Measurements from ENCODE around the gene HACD3. TPM values are rescaled to one million over a fixed set of nuclear protein-coding genes. Genes with fewer than 3 reads are reported as not detected.

HACD3 gene
- total and polyA plus RNA-seq, 2 of the 13 experiments (the other 11 are each of a cell fraction or from before 2014, with no cell fraction given): 73.6 to 161 TPM

DNA sequence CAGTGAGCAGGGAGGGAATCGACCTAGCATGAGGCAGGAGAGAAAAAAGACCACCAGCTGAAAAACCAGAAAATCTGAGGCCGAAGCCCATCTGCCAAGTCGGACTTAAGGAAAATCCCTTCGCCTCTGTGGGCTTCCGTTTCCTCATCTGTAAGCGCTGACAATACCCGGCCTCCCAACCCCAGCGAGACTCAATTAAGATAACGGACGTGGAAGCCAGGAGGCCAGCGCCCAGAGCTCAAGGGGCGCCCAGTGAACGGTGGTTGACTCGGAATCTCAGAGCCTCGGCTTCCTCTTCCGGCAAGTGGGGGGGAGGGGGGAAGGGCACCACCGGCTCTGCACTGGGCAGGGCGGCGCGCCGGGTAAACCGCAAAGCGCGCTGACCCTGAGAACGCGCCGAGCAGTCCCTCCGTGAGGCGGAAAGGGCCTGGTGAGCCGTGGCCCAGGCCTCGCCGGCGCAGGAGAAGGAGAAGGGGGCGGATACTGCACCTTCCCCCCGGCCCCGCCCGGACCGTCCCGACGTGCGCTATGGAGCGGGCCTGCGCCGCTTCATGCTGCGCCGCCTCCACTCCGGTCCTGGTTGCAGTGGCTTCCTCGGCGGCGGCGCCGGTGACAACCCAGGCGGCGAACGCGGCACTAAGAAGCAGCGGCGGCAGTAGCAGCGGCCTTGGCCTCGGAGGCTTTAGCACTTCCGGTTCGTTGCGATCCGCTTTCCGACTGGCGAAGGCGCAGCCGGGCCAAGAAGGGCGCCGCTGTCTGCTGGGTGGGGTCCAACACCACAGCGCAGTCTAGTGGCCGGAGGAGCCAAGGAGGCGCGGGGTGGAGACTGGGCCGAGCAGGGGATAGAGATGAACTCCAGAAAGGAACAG, 13.0 kb upstream of the HACD3 start, which contains the start of gene DPP8 (continued):
- peak; percentile 94 for TF ChIP-seq TARDBP (CRISPR knock-in tag; IDR thresholded peaks at IDR 0.05)
- no peak for TF ChIP-seq MAFF (IDR thresholded peaks at IDR 0.05; ENCODE audit: low read depth, low read length)
- 0 out of 2 replicates have a peak, but pooled peaks have one; percentile 65 for TF ChIP-seq ZNF530 (CRISPR knock-in tag; IDR thresholded peaks at IDR 0.05; ENCODE audit: low read depth)
- TF ChIP-seq JUND (CRISPR knock-in tag; IDR thresholded peaks at IDR 0.05): no peak; the same call in 1 of the 2 replicates
- peak; percentile 85; the same call in 1 of the 2 replicates for TF ChIP-seq ZNF749 (CRISPR knock-in tag; IDR thresholded peaks at IDR 0.05; ENCODE audit: borderline replicate concordance)
- TF ChIP-seq ZNF781 (CRISPR knock-in tag; IDR thresholded peaks at IDR 0.05; ENCODE audit: borderline replicate concordance, not compliant biosample characterization): peak; percentile 91
- TF ChIP-seq IKZF4 (CRISPR knock-in tag; IDR thresholded peaks at IDR 0.05; ENCODE audit: borderline replicate concordance, low read depth, not compliant biosample characterization): no peak
- peak; percentile 88 for TF ChIP-seq CCAR2 (optimal IDR thresholded peaks at IDR 0.05; ENCODE audit: low read depth, low read length)
- TF ChIP-seq ZNF274 (CRISPR knock-in tag; IDR thresholded peaks at IDR 0.05): peak; percentile 96
- no peak for TF ChIP-seq ZNF83 (CRISPR knock-in tag; IDR thresholded peaks at IDR 0.05; ENCODE audit: borderline replicate concordance)
- TF ChIP-seq, protein P1, sequence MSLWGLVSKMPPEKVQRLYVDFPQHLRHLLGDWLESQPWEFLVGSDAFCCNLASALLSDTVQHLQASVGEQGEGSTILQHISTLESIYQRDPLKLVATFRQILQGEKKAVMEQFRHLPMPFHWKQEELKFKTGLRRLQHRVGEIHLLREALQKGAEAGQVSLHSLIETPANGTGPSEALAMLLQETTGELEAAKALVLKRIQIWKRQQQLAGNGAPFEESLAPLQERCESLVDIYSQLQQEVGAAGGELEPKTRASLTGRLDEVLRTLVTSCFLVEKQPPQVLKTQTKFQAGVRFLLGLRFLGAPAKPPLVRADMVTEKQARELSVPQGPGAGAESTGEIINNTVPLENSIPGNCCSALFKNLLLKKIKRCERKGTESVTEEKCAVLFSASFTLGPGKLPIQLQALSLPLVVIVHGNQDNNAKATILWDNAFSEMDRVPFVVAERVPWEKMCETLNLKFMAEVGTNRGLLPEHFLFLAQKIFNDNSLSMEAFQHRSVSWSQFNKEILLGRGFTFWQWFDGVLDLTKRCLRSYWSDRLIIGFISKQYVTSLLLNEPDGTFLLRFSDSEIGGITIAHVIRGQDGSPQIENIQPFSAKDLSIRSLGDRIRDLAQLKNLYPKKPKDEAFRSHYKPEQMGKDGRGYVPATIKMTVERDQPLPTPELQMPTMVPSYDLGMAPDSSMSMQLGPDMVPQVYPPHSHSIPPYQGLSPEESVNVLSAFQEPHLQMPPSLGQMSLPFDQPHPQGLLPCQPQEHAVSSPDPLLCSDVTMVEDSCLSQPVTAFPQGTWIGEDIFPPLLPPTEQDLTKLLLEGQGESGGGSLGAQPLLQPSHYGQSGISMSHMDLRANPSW (CRISPR knock-in tag; IDR thresholded peaks at IDR 0.05; ENCODE audit: borderline replicate concordance): peak; percentile 85; the same call in 1 of the 2 replicates
- TF ChIP-seq ATRX (CRISPR knock-in tag; IDR thresholded peaks at IDR 0.05; ENCODE audit: borderline replicate concordance): no peak
- peak; percentile 62 for TF ChIP-seq ZNF557 (CRISPR knock-in tag; IDR thresholded peaks at IDR 0.05)
- TF ChIP-seq THAP11 (CRISPR knock-in tag; IDR thresholded peaks at IDR 0.05): peak; percentile 95
- TF ChIP-seq PHF8 (CRISPR knock-in tag; IDR thresholded peaks at IDR 0.05): peak; percentile 100
- peak; percentile 41; the same call in 1 of the 2 replicates for TF ChIP-seq NFIC (IDR thresholded peaks at IDR 0.05; ENCODE audit: low read length)
- TF ChIP-seq BRD4 (CRISPR knock-in tag; IDR thresholded peaks at IDR 0.05): peak; percentile 76
- peak; percentile 83; the same call in 1 of the 2 replicates for TF ChIP-seq ZFYVE20 (CRISPR knock-in tag; IDR thresholded peaks at IDR 0.05; ENCODE audit: borderline replicate concordance, low read depth)
- TF ChIP-seq, protein P2, sequence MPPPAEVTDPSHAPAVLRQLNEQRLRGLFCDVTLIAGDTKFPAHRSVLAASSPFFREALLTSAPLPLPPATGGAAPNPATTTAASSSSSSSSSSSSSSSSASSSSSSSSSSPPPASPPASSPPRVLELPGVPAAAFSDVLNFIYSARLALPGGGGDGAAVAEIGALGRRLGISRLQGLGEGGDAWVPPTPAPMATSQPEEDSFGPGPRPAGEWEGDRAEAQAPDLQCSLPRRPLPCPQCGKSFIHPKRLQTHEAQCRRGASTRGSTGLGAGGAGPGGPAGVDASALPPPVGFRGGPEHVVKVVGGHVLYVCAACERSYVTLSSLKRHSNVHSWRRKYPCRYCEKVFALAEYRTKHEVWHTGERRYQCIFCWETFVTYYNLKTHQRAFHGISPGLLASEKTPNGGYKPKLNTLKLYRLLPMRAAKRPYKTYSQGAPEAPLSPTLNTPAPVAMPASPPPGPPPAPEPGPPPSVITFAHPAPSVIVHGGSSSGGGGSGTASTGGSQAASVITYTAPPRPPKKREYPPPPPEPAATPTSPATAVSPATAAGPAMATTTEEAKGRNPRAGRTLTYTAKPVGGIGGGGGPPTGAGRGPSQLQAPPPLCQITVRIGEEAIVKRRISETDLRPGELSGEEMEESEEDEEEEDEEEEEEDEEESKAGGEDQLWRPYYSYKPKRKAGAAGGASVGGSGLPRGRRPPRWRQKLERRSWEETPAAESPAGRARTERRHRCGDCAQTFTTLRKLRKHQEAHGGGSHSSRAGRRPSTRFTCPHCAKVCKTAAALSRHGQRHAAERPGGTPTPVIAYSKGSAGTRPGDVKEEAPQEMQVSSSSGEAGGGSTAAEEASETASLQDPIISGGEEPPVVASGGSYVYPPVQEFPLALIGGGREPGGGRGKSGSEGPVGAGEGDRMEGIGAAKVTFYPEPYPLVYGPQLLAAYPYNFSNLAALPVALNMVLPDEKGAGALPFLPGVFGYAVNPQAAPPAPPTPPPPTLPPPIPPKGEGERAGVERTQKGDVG (CRISPR knock-in tag; IDR thresholded peaks at IDR 0.05; ENCODE audit: borderline replicate concordance): peak; percentile 92; the same call in 1 of the 2 replicates
- TF ChIP-seq, protein P3, sequence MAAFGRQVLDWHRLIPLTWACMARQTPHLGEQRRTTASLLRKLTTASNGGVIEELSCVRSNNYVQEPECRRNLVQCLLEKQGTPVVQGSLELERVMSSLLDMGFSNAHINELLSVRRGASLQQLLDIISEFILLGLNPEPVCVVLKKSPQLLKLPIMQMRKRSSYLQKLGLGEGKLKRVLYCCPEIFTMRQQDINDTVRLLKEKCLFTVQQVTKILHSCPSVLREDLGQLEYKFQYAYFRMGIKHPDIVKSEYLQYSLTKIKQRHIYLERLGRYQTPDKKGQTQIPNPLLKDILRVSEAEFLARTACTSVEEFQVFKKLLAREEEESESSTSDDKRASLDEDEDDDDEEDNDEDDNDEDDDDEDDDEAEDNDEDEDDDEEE (CRISPR knock-in tag; IDR thresholded peaks at IDR 0.05): peak; percentile 93
- 0 out of 2 replicates have a peak, but pooled peaks have one; percentile 43 for TF ChIP-seq ZNF790 (CRISPR knock-in tag; IDR thresholded peaks at IDR 0.05; ENCODE audit: borderline replicate concordance)
- TF ChIP-seq ETV6 (CRISPR knock-in tag; conservative IDR thresholded peaks at IDR 0.05): peak; percentile 74; the same call in 1 of the 2 replicates

All from HepG2 (cell line).